Measurements from ENCODE around the gene ZCCHC2.

The ZCCHC2 gene

GRCh38 chr18:62510789-62511188, 12.0 kb upstream of the ZCCHC2 start:
- no peak for DNase-seq (ENCODE audit: low read depth in 2 of 2)

- no peak for DNase-seq (ENCODE audit: low read depth in 2 of 2)
These were observed 10.3 kb upstream of the ZCCHC2 start for GRCh38 chr18:62512532-62512931.

- no peak for DNase-seq (ENCODE audit: low read depth in 2 of 2)
These were observed 9.8 kb upstream of the ZCCHC2 start for GRCh38 chr18:62512996-62513395.

DNA sequence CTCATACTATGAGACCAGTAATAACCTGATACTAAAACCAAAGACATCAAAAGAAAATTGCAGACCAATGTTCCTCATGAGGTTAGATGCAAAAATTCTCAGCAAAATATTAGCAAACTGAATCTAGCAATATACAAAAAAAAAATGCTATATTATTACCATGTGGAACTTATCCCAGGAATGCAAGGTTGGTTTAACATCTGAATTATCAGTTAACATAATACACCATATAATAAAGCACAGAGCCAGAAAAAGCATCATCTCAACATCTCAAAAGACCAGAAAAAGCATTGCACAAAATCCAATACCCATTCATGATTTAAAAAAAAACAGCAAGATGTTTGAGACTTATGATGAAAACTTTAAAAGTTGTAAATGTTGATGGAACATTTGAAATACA, 8.3 kb upstream of the ZCCHC2 start:
- DNase-seq (ENCODE audit: low read depth in 2 of 2) = no peak

- no peak for DNase-seq (ENCODE audit: low read depth in 2 of 2)
These were observed 6.6 kb upstream of the ZCCHC2 start for GRCh38 chr18:62516242-62516641.

DNA sequence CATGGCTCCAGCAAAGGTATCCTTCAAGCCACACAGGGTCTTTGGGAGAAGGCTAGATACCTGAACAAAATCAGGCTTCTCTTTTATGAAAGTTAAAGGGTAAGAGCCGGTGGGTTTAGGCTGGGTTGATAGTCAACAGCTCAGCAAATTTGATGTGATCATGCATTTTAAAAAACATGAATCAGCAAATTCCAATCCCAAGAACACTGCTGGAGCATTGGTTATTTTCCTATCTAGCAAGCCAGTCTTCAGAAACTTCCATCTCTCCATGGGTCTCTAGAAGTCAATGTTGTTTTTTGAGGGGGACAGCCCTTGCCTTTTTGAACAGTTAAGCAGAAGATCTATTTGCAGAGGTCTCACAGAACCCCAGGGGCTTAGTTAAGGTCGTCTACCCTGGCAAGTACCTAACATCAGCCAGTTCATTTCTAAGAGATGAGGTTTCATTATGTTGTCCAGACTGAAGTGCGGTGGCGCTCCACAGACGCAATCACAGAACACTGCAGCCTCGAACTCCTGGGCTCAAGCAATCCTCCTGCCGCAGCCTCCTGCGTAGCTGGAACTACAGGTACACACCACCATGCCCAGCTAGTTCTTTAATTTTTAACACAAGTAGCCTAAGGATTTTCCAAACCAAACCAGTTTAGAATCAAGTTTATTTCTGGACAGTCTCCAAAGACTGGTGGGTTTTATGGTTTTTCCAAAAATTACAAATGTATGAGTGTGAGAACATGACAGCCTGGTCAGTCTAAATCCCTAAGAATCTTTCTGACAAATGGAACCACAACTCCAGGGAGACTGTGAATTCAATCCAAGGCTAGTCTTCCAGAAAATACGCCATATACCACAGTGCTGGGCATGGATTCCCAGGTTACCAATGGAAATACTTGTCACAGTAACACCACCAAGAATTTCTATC, 4.1 kb upstream of the ZCCHC2 start:
- no peak for DNase-seq (ENCODE audit: low read depth in 2 of 2)

DNA sequence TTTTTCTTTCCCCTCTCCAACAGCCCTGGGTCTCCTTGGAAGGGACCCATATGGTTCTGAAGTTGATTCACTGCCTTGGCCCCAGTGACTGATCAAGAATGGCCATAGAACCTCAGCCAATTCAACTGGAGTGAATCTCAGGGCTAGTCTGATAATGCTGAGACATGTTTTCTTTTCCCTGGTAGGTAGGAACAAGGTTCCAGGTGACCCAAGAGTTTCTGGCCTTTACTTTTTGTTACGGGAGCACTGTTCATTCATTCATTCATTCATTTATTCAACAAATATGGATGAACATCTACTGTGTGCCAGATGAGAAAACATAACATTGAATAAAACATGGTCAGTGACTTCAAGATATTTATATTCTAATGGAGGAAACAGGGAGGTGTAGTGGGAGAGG, 3.1 kb upstream of the ZCCHC2 start:
- DNase-seq (ENCODE audit: low read depth in 2 of 2) = no peak

DNA sequence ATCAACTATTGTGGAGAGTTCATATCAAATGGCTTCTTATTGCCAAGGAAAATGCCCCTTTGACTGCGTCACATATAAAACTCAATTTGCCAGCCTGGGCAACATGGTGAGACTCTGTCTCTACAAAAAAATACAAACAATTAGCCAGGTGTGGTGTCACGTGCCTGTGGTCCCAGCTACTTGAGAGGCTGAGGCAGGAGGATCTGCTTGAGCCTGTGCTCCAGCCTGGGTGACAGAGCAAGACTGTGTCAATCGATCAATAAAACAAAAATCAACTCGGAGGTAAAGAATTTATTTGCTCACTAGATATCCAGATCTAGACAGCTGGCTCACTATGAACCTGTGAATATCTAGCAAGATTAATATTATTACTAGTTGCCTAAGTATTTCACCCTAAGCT, 1.7 kb upstream of the ZCCHC2 start:
- no peak for DNase-seq (ENCODE audit: low read depth in 2 of 2)

- no peak for DNase-seq (ENCODE audit: low read depth in 2 of 2)
These were observed 1.2 kb upstream of the ZCCHC2 start for GRCh38 chr18:62521593-62521992.

GRCh38 chr18:62522178-62522503, 684 bp upstream of the ZCCHC2 start:
- DNase-seq (ENCODE audit: low read depth in 2 of 2) = no peak

GRCh38 chr18:62523255-62523588, 397 bp downstream of the ZCCHC2 start:
- no peak for DNase-seq (ENCODE audit: low read depth in 2 of 2)

DNA sequence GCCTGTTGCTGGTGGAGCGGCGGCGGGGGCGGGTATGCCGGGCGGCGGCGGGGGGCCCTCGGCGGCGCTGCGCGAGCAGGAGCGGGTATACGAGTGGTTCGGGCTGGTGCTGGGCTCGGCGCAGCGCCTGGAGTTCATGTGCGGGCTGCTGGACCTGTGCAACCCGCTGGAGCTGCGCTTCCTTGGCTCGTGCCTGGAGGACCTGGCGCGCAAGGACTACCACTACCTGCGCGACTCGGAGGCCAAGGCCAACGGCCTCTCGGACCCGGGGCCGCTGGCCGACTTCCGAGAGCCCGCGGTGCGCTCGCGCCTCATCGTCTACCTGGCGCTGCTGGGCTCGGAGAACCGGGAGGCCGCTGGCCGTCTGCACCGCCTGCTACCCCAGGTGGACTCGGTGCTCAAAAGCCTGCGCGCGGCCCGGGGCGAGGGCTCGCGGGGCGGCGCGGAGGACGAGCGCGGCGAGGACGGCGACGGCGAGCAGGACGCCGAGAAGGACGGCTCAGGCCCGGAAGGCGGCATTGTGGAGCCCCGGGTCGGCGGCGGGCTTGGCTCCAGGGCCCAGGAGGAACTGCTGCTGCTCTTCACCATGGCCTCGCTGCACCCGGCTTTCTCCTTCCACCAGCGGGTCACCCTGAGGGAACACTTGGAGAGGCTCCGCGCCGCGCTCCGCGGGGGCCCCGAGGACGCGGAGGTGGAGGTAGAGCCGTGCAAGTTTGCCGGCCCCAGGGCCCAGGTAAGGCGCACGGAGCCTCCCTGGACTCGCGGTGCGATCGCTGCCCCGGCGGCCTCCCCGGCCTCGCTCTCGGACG, 1.0 kb downstream of the ZCCHC2 start:
- DNase-seq (ENCODE audit: low read depth in 2 of 2) = peak; percentile 22 to 28

DNA sequence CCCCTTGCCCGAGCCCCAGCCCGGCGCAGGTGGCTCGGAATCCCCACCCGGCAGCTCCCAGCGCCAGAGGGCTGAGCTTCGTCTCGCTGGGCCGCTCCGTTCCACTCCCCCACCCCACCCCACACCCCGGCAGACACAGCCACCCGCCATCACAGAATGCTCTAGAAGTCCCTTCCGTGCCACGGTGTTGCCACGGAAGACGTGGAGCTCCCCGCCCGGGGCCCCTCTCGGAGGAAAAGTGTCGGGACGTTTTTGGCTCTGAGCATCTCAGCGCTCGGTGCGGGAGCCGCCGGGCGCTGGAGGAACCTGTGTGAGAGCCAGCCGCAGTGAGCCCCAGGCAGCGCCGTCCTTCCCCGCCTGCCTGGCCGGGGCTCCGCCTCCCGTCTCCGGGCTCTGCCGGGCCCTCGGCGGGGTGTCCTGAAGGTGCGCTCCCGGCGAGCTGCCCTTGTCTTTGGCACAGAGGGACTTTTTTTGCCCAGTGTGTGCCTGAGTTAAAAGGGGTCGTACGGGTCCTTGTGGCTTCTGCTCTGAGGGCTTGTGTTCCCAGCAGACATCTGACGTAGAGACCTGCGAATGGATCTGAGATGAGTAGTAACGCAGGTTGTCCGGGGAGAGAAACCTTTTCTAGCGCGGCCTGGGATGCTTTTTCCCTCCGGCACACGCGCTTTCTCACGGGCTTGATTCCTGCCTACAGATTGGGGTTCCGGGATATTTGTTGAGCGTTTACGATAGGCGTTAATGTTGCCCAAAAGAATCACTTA, 1.8 kb downstream of the ZCCHC2 start:
- peak; percentile 36 to 43 for DNase-seq (ENCODE audit: low read depth in 2 of 2)

GRCh38 chr18:62525608-62526007, 2.8 kb downstream of the ZCCHC2 start:
- no peak for DNase-seq (ENCODE audit: low read depth in 2 of 2)

DNA sequence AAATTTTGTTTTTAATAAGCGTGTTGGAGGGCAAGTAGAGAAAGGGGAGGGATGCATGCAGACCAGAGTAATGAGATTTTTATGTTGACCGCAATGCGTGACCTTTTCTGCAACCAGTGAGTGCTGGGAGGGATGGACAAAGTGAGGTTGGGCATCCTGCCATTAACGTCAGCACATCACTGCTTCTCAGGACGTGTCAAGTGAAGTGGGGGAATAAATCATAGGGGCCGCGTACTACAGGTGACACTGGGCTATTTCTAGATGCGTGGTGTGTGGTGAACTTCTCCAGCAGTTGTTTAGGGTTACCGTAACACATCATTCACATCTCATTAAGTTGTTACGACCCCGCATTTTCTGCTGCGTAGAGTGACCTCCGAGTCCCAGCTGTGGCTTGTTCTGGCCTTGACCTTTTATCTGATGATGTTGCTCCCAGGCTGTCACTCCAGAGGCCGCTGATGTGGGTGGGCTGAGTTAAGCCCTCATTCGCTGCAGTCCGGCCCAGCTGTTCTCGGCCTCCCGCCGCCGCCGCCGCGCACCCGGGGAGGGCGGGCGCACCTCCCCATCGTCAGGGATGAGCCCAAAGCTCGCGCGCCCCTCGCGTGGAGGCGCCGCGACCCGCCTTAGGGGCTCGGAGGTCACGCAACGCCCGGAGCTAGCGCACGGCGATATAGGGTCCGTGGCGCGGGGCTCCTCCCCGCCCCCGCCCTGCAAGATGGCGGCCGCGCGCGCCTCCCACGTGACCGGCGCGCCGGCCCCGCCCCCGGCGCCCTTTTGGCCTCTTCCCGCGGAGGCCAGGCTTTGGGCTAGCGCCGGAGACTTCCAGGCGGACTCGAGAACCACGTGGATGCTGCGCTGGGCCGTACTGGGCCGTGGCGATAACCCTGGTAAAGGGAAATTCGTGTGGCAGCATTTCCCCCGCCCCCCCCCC, 3.5 kb downstream of the ZCCHC2 start:
- DNase-seq (ENCODE audit: low read depth in 2 of 2) = peak; percentile 69 to 74

DNA sequence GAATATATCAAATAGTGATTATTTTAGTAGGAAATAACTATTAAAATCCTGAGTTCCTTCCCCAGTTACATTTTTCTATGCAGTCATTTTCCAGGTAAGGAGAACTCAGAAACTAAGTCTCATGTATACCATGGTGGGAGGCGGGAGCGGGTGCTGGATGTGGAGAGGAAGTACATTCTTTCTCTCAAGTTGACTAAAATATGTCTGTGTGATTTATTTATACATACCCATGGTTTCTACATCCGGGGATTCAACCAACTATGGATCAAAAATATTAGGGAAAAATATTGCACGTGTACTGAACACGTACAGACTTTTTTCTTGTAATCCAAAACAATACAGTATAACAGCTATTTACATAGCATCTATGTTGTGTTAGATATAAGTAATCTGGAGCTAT, 6.8 kb downstream of the ZCCHC2 start:
- no peak for DNase-seq (ENCODE audit: low read depth in 2 of 2)

DNA sequence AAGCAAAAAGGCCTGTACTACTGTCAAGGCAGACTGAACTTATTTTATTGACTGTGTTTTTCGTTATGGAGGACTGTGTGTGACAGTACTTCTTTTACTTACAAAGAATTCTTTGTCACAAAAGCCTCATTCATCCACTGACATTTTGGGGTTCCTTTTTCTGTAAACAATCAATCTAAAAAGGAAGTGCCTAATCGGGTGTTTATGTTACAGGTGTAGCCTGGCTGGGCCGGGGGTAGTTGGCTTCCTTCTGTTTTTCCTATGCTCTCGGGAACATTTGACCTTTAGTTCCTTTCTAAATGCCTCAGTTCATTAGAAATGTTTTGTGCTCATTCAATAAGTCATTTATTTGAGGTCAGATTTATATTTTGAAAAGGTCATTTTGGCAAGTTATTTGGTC, 8.3 kb downstream of the ZCCHC2 start:
- DNase-seq (ENCODE audit: low read depth in 2 of 2) = no peak

DNA sequence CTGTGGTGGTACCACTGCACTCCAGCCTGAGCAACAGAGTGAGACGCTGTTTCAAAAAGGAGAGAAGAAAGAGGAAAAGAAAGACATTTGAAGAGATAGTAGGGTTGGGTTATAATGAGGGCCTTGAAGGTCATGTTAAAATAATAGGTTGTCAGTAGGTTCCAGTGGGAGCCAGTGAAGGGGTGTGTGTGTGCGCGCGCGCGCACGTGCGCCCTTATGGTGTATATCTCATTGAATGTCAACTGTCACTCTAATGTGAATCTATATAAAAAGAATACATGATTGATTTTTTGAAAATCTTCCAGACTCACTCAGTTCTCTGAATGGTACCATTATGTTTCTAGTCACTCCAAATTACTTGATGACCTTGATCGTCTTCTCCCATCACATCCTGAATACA, 9.1 kb downstream of the ZCCHC2 start:
- no peak for DNase-seq (ENCODE audit: low read depth in 2 of 2)

DNA sequence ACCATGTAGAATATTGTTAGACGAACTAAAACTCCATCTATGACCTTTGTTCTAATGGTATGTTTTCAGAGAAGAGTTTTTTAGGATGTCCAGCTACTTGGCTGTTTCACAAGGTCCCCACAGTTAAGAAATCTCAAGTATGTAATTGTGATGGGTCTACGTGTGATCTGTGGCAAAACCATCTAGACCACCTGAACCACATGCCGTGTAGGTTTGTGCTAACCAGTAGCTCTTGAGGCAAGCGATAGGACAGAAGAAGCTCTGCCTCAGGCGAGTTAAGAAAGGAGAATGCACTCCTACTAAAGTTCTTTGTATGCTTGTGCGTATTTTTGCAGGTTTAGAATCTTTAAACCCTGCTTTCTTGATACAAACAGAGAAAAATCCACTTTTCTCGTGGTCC, 13.2 kb downstream of the ZCCHC2 start:
- no peak for DNase-seq (ENCODE audit: low read depth in 2 of 2)

DNA sequence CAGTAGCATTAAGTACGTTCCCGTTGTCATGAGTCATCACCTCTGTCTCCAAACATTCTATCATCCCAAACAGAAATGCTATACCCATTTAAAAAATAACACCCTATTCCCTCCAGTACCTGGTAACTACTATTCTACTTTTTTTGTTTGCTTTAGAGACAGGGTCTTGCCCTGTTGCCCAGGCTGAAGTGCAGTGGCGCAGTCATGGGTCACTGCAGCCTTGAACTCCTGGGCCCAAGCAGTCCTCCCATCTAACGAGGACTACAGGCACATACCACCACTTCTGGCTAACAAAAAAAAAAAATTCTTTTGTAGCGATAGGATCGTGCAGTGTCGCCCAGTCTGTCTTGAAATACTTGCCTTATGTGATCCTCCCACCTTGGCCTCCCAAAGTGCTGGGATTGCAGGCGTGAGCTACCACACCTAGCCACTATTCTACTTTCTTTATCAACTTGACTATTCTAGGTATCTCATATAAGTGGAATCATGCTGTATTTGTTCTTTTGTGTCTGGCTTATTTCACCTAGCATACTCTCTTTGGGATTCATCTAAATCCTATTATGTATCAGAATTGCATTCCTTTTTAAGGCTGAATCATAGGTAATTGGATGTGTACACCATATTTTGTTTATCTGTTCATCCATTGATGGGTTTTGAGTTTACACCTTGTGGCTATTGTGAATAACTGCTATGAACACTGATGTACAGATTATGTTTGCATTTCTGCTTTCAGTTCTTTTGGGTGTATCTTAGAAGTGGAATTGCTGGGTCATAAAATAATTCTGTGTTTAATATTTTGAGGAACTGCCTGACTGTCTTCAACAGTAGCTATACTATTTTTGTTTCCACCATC, 14.4 kb downstream of the ZCCHC2 start:
- DNase-seq (ENCODE audit: low read depth in 2 of 2) = no peak

Data from stimulated activated CD8-positive, alpha-beta memory T cell treated with anti-CD3 and anti-CD28 coated beads, Interleukin-15, amount 100 ng/mL, for 48 hours (primary cell).